NCI-H2196 treated with DMSO at 0.1 percent for 48 hours (cell line): ENCODE measurements around the gene PIK3CB.
"Not testable (repeated sequence)": the region's sequence is repeated elsewhere in the genome, so short reads cannot be mapped to it uniquely, and the experiment has no call there.

ENCODE experiments used
- DNase-seq: peaks from one replicate; lab custom pipeline; 2025; ENCODE audit not compliant: unreplicated experiment; lab: John Stamatoyannopoulos, UW

PIK3CB gene

GRCh38 chr3:138848696-138849095 lies 14.0 kb upstream of the PIK3CB start:
- DNase-seq = no peak

DNA sequence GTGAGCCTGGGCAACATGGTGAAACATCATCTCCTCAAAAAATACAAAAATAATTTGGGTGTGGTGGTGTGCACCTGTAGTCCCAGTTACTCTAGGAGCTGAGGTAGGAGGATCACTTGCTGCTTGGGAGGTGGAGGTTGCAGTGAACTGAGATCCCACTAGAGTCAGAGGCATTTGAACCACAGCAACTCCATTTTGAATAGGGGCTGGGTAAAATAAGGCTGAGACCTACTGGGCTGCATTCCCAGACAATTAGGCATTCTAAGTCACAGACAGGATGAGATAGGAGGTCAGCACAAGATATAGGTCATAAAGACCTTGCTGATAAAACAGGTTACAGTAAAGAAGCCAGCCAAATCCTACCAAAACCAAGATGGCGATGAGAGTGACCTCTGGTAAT lies 12.1 kb upstream of the PIK3CB start:
- DNase-seq = not testable (repeated sequence)

GRCh38 chr3:138846262-138846791 lies 11.6 kb upstream of the PIK3CB start:
- DNase-seq = no peak

GRCh38 chr3:138845771-138846173 lies 11.0 kb upstream of the PIK3CB start:
- no peak for DNase-seq

DNA sequence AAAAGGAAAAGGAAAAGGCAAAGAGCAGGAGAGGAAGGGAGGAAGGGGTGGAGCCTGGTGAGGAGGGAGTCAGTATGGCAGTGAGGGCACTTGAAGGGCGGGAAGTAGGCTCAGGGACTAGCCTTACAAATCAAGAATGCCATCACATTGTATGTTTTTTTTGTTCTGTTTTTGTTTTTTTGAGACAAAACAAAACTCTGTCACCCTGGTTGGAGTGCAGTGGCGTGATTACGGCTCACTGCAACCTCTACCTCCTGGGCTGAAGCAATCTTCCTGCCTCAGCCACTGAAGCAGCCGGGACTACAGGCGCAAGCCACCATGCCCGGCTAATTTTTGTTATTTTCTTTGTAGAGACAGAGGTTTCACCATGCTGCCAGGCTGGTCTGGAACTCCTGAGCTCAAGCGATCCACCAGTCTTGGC lies 10.5 kb upstream of the PIK3CB start:
- no peak for DNase-seq

DNA sequence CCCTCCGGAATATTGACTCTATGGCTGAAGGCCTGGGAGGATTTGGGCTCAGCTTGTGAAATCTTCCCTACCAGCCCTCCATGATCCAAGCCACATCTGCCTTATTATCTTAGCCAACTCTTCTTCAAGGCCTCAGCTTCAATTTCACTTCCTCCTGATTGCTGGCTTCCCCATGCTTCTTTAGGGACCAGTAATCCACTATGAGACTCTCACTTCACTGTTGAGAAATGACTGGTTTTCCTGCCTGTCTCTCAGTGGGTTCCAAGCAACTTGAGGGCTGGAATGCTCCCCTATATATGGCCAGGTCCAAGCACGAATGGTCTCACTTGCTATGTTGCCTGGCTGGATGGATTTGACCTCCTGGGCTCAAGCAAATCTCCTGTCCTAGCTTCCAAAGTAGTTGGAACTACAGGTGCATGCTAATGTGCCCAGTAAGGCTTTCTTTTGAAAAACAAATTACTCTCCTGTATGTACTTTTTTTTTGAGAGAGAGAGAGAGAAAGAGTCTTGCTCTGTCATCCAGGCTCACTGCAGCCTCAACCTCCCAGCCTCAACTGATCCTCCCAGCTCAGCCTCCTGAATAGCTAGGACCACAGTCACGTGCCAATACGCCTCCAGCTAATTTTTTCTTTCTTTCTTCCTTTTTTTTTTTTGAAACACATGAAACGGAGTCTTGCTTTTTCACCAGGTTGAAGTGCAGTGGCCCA lies 7.9 kb upstream of the PIK3CB start:
- DNase-seq = no peak

DNA sequence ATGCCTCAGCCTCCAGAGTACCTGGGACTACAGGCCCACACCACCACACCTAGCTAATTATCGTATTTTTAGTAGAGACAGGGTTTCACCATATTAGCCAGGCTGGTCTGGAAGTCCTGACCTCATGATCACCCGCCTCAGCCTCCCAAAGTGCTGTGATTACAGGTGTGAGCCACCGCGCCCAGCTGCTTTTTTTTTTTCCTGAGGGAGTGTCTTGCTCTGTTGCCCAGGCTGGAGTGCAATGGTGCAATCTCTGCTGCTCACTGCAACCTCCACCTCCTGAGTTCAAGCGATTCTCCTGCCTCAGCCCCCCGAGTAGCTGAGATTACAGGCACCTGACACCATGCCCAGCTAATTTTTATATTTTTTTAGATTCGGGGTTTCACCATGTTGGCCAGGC lies 3.7 kb upstream of the PIK3CB start:
- DNase-seq = not testable (repeated sequence)

DNA sequence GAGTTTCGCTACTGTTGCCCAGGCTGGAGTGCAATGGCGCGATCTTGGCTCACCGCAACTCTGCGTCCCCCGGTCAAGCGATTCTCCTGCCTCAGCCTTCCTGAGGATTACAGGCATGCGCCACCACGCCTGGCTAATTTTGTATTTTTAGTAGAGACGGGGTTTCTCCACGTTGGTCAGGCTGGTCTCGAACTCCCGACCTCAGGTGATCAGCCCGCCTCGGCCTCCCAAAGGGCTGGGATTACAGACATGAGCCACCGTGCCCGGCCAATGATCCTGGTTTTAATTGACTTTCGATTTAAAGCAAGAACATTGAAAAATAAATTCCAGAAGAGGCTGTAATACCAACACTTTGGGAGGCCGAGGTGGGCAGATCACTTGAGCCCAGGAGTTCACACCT lies 1.1 kb upstream of the PIK3CB start:
- DNase-seq = not testable (repeated sequence)

GRCh38 chr3:138835397-138835757 lies 649 bp upstream of the PIK3CB start:
- DNase-seq = no peak

DNA sequence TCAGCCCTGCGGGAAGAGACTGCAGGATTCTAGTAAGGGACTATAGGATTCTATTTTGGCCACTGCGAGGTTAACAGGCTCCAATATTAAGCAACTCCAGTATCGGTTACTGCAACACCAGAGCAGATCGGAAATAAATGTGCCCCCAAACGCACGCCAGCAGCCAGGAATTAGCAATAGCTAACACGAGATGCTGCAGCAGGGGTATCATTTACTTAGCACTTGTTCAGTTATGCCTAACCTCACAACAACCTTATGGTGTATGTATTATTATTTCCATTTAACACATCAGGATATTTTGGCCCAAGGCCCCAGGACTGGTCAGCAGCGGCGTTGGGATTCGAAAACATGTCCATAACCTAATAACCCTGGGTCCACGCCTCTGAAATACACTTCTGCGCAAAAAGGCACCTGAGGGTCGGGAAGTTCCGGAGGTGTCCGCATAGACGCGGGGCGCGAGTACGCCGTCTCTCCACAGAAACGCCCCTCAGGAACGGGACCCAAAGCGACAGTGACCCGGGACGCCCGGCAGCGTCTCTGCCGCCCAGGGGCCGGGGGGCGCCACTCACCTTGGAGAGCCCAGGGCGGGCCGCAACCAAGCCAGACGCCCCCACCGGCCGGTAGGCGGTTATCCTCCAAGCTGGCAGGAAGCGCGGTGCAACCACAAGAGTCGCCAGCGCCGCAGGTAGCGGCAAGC lies 681 bp downstream of the PIK3CB start:
- DNase-seq = peak; percentile 64

DNA sequence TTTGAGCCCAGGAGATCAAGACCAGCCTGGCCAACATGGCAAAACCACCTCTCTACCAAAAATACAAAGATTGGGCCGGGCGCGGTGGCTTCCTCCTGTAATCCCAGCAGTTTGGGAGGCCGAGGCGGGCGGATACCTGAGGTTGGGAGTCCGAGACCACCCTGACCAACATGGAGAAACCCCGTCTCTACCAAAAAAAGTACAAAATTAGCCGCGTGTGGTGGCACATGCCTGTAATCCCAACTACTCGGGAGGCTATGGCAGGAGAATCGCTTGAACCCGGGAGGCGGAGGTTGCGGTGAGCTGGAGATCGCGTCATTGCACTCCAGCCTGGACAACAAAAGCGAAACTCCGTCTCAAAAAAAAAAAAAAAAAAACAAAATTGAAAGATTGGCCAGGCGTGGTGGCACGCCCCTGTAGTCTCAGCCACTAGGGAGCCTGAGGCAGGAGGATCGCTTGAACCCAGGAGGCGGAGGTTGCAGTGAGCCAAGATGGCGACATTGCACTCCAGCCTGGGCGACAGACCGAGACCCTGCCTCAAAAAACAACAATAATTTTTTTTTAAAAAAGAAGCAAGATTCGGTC lies 2.2 kb downstream of the PIK3CB start:
- DNase-seq = not testable (repeated sequence)

DNA sequence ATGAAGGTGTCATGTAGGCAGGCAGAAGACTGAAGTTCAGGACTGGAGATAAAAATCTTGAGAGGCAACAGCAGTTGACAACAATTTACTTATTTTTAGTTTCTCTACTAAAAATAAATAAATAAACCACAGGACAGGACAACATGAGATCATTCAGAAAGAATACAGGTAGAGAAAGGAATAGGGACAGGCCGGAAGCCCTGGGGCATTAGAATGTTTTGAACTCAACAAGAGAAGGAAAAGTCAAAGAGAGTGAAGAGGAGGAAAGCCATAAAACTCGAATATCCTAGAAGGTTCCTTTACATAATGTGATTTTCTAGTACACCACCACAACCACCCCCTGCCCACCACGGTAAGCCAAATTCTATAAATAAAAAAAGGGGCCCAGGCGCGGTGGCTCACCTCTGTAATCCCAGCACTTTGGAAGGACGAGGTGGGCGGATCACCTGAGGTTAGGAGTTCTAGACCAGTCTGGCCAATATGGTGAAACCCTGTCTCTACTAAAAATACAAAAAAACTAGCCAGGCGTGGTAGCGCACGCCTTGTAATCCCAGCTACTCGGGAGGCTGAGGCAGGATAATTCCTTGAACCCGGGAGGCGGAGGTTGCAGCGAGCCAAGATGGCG lies 4.7 kb downstream of the PIK3CB start:
- no peak for DNase-seq

GRCh38 chr3:138829097-138829496 lies 5.6 kb downstream of the PIK3CB start:
- no peak for DNase-seq

- DNase-seq = no peak
Observed at GRCh38 chr3:138827222-138827621, 7.5 kb downstream of the PIK3CB start.

DNA sequence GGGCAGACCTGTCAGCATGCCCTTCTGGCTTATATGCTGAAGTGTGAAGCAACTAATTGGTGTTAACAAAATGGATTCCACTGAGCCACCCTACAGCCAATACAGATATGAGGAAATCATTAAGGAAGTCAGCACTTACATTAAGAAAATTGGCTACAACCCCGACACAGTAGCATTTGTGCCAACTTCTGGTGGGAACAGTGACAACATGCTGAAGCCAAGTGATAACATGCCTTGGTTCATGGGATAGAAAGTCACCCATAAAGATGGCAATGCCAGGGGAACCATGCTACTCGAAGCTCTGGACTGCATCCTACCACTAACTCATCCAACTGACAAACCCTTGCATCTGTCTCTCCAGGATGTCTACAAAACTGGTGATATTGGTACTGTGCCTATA lies 9.4 kb downstream of the PIK3CB start:
- no peak for DNase-seq

- no peak for DNase-seq
Observed at GRCh38 chr3:138824114-138824506, 10.6 kb downstream of the PIK3CB start.

- not testable (repeated sequence) for DNase-seq
Observed at GRCh38 chr3:138820379-138820778, 14.3 kb downstream of the PIK3CB start.

DNA sequence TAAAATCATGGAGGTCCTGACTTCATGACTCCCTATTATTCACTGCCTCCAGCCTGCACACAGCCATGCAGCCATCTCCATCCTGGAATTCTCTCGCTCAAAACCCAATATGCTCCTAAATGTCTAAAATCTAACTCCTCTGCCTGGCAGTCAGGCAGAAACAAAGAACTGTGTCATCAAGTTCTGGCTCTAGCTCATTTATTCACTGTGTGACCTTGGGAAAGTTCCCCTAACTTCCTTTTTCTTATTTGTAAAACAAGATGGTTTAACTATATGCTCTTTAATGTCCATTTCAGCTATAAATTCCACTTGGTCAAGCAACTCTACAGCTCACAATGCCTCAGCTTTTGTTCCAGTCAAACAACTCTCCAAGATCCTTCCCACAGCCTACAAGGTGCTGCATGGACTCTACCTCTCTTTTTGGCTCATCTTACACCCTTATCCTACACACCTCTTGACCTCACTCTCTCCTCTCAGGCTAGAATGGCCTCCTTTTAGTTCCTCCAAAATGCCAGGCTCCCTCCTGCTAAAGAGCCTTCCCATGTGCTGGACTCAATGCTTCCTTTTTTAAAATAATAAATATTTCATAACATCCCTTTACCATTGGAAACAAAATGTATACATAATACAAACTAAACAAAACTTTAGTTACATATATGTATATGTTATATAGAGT lies 16.4 kb downstream of the PIK3CB start:
- no peak for DNase-seq

- no peak for DNase-seq
Observed at GRCh38 chr3:138817695-138818094, 17.0 kb downstream of the PIK3CB start.

- no peak for DNase-seq
Observed at GRCh38 chr3:138812806-138813205, 21.9 kb downstream of the PIK3CB start.
